ENCODE results near the gene DENND1A. TPM values are rescaled to one million over a fixed set of nuclear protein-coding genes. Genes with fewer than 3 reads are reported as not detected.

DENND1A gene
- total RNA-seq, 1 experiment from 2014 or later, result 29.7 TPM

GRCh38 chr9:123846966-123847365 lies 83.0 kb downstream of the DENND1A start:
- Histone ChIP-seq H2AFZ (ENCODE audit: low read length) (no peak overlapping the region), H3K9me2 (replicated peaks; ENCODE audit: low read length) (no peaks in the 10 kb centered on the region), H3K79me2 (ENCODE audit: low read length) (no peaks in the 10 kb centered on the region), H3K4me2 (ENCODE audit: low read length) (no peak overlapping the region), H4K20me1 (ENCODE audit: low read length) (no peaks in the 10 kb centered on the region), H3K4me1 (ENCODE audit: insufficient read depth, low read length) (no peaks in the 10 kb centered on the region), H3K36me3 (ENCODE audit: low read depth, low read length) (peaks cover 4% of the 10 kb centered on the region; the same call in 1 of the 2 replicates), H3K27me3 (ENCODE audit: low read length) (no peaks in the 10 kb centered on the region), H3K4me3 (ENCODE audit: low read length) (no peak overlapping the region), H3K9ac (ENCODE audit: low read length) (no peak overlapping the region), H3K27ac (ENCODE audit: low read length) (no peak overlapping the region), H3F3A (ENCODE audit: low read length, unreplicated experiment) (no peaks in the 10 kb centered on the region), H3K9me3 (ENCODE audit: low read length) (0 out of 2 replicates have a peak, but pooled peaks cover 5% of the 10 kb centered on the region)
- no peak for ATAC-seq
- ChIA-PET CTCF (no interaction called here), POLR2A (ENCODE audit: unreplicated experiment) (no interaction called here)
- BruUV-seq (replicated peaks), result no TSS peak
- no peak for DNase-seq
- intact Hi-C loops (cut with micrococcal nuclease), result no loop called here
- TF ChIP-seq EZH2phosphoT487 (IDR thresholded peaks at IDR 0.05; ENCODE audit: borderline replicate concordance, low read length) (no peak), CTCF (conservative IDR thresholded peaks at IDR 0.05; ENCODE audit: low read depth, low read length) (no peak), EZH2 (IDR thresholded peaks at IDR 0.05; ENCODE audit: low read length, unreplicated experiment) (no peak)

GRCh38 chr9:123843703-123844102 lies 86.2 kb downstream of the DENND1A start:
- ATAC-seq, result no peak
- Histone ChIP-seq H3K9me3 (ENCODE audit: low read length) (0 out of 2 replicates have a peak, but pooled peaks cover 5% of the 10 kb centered on the region), H3F3A (ENCODE audit: low read length, unreplicated experiment) (no peaks in the 10 kb centered on the region), H3K4me2 (ENCODE audit: low read length) (no peak overlapping the region), H3K9ac (ENCODE audit: low read length) (no peak overlapping the region), H3K27me3 (ENCODE audit: low read length) (no peaks in the 10 kb centered on the region), H3K36me3 (ENCODE audit: low read depth, low read length) (peaks cover 4% of the 10 kb centered on the region; the same call in 1 of the 2 replicates), H2AFZ (ENCODE audit: low read length) (no peak overlapping the region), H3K4me1 (ENCODE audit: insufficient read depth, low read length) (no peaks in the 10 kb centered on the region), H3K9me2 (replicated peaks; ENCODE audit: low read length) (no peaks in the 10 kb centered on the region), H3K27ac (ENCODE audit: low read length) (no peak overlapping the region), H3K79me2 (ENCODE audit: low read length) (no peaks in the 10 kb centered on the region), H4K20me1 (ENCODE audit: low read length) (no peaks in the 10 kb centered on the region), H3K4me3 (ENCODE audit: low read length) (no peak overlapping the region)
- no TSS peak for BruUV-seq (replicated peaks)
- no peak for DNase-seq
- TF ChIP-seq CTCF (conservative IDR thresholded peaks at IDR 0.05; ENCODE audit: low read depth, low read length) (no peak), EZH2phosphoT487 (IDR thresholded peaks at IDR 0.05; ENCODE audit: borderline replicate concordance, low read length) (no peak), EZH2 (IDR thresholded peaks at IDR 0.05; ENCODE audit: low read length, unreplicated experiment) (no peak)
- POLR2A ChIA-PET (ENCODE audit: unreplicated experiment), result no interaction called here
- CTCF ChIA-PET, result no interaction called here
- intact Hi-C loops (cut with micrococcal nuclease), result no loop called here

GRCh38 chr9:123835821-123836220 lies 94.1 kb downstream of the DENND1A start:
- no TSS peak for BruUV-seq (replicated peaks)
- no peak overlapping the region for H3K9ac ChIP-seq (ENCODE audit: low read length)
- no peak overlapping the region for H2AFZ ChIP-seq (ENCODE audit: low read length)
- no peaks in the 10 kb centered on the region for H4K20me1 ChIP-seq (ENCODE audit: low read length)
- no peaks in the 10 kb centered on the region for H3K9me2 ChIP-seq (replicated peaks; ENCODE audit: low read length)
- POLR2A ChIA-PET (ENCODE audit: unreplicated experiment), result no interaction called here
- no peaks in the 10 kb centered on the region for H3K4me1 ChIP-seq (ENCODE audit: insufficient read depth, low read length)
- no peaks in the 10 kb centered on the region for H3F3A ChIP-seq (ENCODE audit: low read length, unreplicated experiment)
- no peaks in the 10 kb centered on the region for H3K36me3 ChIP-seq (ENCODE audit: low read depth, low read length)
- no peak for TF ChIP-seq EZH2phosphoT487 (IDR thresholded peaks at IDR 0.05; ENCODE audit: borderline replicate concordance, low read length)
- TF ChIP-seq EZH2 (IDR thresholded peaks at IDR 0.05; ENCODE audit: low read length, unreplicated experiment), result no peak
- no peak for TF ChIP-seq CTCF (conservative IDR thresholded peaks at IDR 0.05; ENCODE audit: low read depth, low read length)
- intact Hi-C loops (cut with micrococcal nuclease), result no loop called here
- CTCF ChIA-PET, result no interaction called here
- no peaks in the 10 kb centered on the region for H3K27me3 ChIP-seq (ENCODE audit: low read length)
- H3K4me3 ChIP-seq (ENCODE audit: low read length), result no peak overlapping the region
- no peaks in the 10 kb centered on the region for H3K9me3 ChIP-seq (ENCODE audit: low read length)
- H3K27ac ChIP-seq (ENCODE audit: low read length), result no peak overlapping the region
- H3K79me2 ChIP-seq (ENCODE audit: low read length), result no peaks in the 10 kb centered on the region
- no peak overlapping the region for H3K4me2 ChIP-seq (ENCODE audit: low read length)
- ATAC-seq (no peak), DNase-seq (no peak)

Measured in PC-3 (cell line).